Hematopoietic multipotent progenitor cell treated with erythropoietin and hydrocortisone succinate and interleukin-3 and kit ligand, for 17 days (in vitro differentiated cells): ENCODE data around the gene RGL4.
A peak's percentile ranks its signal among the peaks of the same experiment; 100 is the strongest.
"Not testable (repeated sequence)": the region's sequence is repeated elsewhere in the genome, so short reads cannot be mapped to it uniquely, and the experiment has no call there.

ENCODE experiments used
- DNase-seq: peaks from one replicate; pipeline ENCODE4 v3.0.0-alpha.2; 2015; ENCODE audit warnings: low spot score

The RGL4 gene

GRCh38 chr22:23698673-23699235 lies 7.9 kb downstream of the RGL4 start:
- DNase-seq = no peak

- DNase-seq = no peak
Measured at GRCh38 chr22:23700706-23701105, 9.9 kb downstream of the RGL4 start.

GRCh38 chr22:23704062-23704461 lies 13.2 kb downstream of the RGL4 start:
- no peak for DNase-seq

GRCh38 chr22:23704829-23705228 lies 14.0 kb downstream of the RGL4 start:
- no peak for DNase-seq

GRCh38 chr22:23705358-23705757 lies 14.5 kb downstream of the RGL4 start:
- no peak for DNase-seq

- no peak for DNase-seq
Measured at GRCh38 chr22:23708270-23708669, 17.5 kb downstream of the RGL4 start.

GRCh38 chr22:23709107-23709506 lies 18.3 kb downstream of the RGL4 start:
- no peak for DNase-seq

GRCh38 chr22:23712256-23712655 lies 21.4 kb downstream of the RGL4 start:
- DNase-seq = no peak

GRCh38 chr22:23713696-23714595 lies 23.1 kb downstream of the RGL4 start:
- no peak for DNase-seq

- DNase-seq = no peak
Measured at GRCh38 chr22:23714596-23715578, 24.1 kb downstream of the RGL4 start.

GRCh38 chr22:23715806-23716375 lies 25.1 kb downstream of the RGL4 start:
- DNase-seq = peak; percentile 38

GRCh38 chr22:23716811-23717801 lies 26.3 kb downstream of the RGL4 start:
- DNase-seq = peak; percentile 84

GRCh38 chr22:23718371-23719165 lies 27.8 kb downstream of the RGL4 start:
- DNase-seq = no peak

GRCh38 chr22:23720855-23721254 lies 30.0 kb downstream of the RGL4 start:
- no peak for DNase-seq

- DNase-seq = no peak
Measured at GRCh38 chr22:23722160-23722559, 31.3 kb downstream of the RGL4 start.

- DNase-seq = no peak
Measured at GRCh38 chr22:23722724-23723123, 31.9 kb downstream of the RGL4 start.

GRCh38 chr22:23728108-23728507 lies 37.3 kb downstream of the RGL4 start:
- DNase-seq = not testable (repeated sequence)

- no peak for DNase-seq
Measured at GRCh38 chr22:23737696-23738095, 46.9 kb downstream of the RGL4 start.

GRCh38 chr22:23742505-23743264 lies 51.9 kb downstream of the RGL4 start:
- no peak for DNase-seq
